T-helper 2 cell treated with Interferon-gamma antibody and Interleukin-4, amounts not matched to agents 100 ng/mL and 5 ng/mL, for 36 hours (primary cell): ENCODE results near the gene DCAF17. TPM values are rescaled to one million over a fixed set of nuclear protein-coding genes. Genes with fewer than 3 reads are reported as not detected.
"Not testable (repeated sequence)": the region's sequence is repeated elsewhere in the genome, so short reads cannot be mapped to it uniquely, and the experiment has no call there.

Source experiments
- intact Hi-C: fragments of 100-400 bp; cut with micrococcal nuclease; formaldehyde crosslinking; loops from one replicate; pipeline ENCODE4 v1.15.1; 2023
- total RNA-seq: library from RNA; stranded (reverse); gene quantifications from 2 replicates; pipeline ENCODE4 v1.2.3, GENCODE V29; 2022

DCAF17 gene
- total RNA-seq, 1 donor from 2014 or later: 20.7 TPM

DNA sequence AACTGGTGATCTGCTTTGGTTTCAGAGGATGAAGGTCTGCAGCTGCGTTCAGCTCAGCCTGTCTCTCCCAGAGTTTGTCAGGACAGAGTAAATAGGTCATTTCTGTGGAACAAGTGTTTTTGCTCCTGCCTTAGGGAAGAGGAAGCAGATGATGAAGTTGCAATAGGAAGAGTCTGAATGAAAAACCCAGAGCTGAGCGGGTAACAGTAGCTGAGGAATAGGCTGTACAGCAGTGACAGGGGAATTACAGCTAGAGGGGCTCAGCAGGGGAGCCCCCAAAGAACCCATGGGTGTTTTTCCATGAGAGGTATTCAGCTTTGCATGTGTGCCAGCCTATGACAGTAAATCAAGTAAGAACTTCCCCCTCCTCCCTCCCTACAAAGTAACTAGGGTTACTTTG, 78.0 kb downstream of the DCAF17 start:
- intact Hi-C loops: no loop called here

DNA sequence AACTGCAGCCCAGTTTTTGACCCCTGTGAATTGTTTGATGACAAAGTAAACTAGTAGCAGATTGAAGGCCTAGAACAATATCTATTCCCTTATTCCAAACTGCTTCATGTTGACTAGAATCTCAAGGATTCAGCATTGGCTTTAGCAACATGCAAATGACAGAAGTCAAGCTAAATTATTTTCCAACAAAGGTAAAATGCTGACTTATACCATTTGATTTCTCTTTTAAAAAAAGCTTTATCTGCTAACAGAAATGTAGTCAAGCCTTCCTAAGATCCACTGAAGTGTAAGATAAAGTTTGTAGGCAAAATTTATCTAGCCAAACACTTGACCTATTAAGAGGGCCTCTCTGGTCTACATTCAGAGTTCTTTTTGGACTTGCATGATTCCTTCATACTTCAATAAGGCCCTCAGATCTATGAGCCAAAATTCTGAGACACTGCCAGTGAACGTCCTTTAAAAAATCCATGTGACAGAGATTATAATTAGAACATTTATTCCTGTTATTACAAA, 78.7 kb downstream of the DCAF17 start:
- intact Hi-C loops: no loop called here

DNA sequence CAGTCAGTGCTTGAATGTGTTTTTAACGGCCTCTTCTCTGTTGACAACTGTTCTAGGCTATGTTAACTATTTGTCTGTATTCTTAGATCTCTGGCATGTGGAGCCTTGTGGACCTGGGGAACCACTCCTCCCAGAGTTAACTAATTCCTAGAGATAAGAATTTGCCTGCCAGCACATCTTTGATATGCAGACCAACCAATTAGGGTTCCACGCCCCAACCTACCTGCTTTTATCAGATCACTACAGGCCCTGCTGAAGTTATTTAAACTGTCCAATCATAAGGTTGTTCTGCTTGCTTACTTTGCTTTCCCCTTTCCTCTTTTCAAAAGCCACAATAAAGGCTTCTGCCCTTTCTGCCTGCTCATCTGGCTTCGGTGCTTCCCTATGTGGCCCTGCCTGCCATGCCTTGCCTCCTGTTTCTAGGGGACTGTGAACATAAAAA, 79.7 kb downstream of the DCAF17 start:
- intact Hi-C loops: no loop called here

DNA sequence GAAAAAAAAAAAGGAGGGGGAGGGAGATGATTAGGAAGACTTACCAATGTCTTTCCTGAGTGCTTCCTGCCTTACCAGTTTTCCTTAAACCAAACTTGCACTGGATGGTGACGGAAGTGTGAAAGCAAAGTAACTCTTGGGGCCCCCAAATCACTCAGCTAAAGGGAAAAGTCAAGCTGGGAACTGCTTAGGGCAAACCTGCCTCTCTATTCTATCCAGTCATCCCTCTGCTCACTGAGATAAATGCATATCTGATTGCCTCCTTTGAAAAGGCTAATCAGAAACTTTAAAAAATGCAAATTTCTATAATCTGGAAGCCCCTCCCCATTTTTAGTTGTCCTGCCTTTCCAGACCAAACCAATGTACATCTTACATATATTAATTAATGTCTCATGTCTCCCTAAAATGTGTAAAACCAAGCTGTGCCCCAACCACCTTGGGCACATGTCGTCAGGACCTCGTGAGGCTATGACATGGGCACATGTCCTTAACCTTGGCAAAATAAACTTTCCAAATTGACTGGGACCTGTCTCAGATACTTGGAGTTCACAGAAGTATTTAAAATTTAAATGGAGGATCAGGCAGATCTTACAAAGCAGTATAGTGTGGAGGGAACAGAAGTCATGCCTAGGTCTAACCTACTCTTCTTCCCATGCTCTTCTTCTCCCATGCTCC, 81.0 kb downstream of the DCAF17 start:
- intact Hi-C loops: no loop called here

DNA sequence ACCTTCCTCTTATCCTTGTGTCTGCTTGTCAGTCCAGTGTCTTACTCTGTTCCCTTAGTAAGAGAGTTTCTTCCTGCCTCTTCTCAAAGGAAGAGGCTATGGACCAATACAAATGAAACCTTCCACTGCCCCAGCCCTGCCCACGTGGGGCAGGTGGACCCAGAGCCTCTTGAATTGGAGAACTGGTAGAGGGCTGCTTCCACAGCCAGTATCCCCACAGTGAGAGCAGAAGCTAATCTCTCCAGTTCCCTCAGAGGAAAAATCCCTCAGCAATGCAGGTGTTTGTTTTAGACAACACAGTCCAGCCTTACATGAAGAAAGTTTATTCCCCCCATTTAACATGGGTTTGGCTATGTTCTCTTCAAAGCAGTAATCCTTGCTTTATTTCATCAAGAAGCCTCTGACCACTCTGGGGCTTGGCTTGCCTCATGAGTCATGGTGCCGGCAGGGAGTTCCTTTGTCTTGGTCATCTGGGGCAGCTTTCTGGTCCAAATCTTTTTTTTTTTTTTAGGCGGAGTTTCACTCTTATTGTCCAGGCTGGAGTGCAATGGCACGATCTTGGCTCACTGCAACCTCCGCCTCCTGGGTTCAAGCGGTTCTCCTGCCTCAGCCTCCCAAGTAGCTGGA, 81.8 kb downstream of the DCAF17 start:
- intact Hi-C loops: no loop called here

DNA sequence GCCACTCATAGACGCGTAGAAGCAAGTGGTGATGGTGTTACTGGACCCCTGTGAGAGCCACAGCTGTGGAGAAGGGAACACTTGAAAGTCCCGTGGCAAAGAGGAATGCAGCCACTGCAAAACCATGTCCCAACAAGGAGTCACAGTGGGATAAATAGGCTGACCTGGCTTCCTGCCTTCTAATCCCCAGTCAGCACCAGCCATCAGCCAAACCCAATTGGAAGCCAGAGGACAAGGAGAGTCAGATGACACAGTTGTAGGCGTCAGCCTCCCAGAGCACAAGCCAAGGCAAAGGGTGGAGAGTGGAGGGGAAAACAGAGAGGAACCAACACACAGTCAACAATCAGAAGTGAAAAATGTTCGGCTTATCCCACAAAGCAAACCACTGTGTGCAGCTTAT, 82.8 kb downstream of the DCAF17 start:
- intact Hi-C loops: no loop called here

- intact Hi-C loops: loop anchor here (5.0 kb wide), 1 partner anchor 358 kb away; the partner anchor contains the start of gene TLK1
Observed at GRCh38 chr2:171520471-171520870, 86.4 kb downstream of the DCAF17 start.

GRCh38 chr2:171521361-171522051, 87.5 kb downstream of the DCAF17 start:
- intact Hi-C loops: loop anchor here (5.0 kb wide), 1 partner anchor 359 kb away; the partner anchor contains the start of gene TLK1

GRCh38 chr2:171522052-171522787, 88.2 kb downstream of the DCAF17 start, which contains the start of gene CYBRD1:
CYBRD1 (plus strand) TSS chr2:171522474; CDS start chr2:171522546, 72 bp downstream.
- intact Hi-C loops: loop anchor here (5.0 kb wide), 1 partner anchor 360 kb away; the partner anchor contains the start of gene TLK1

DNA sequence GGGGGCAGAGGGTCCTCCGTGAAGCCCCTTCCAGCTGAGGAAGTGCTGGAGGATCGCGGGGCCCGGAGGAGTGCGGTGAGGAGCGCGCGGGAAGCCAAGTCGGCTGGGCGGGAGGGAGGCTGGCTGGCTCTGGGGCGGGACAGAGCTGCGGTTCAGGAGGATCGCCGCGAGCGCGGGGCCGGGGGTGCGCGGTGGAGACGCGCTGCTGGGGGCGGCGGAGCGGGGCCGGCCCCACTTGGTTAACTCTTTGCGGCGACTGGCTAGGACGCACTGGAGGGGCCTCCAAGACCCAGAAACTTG, 88.7 kb downstream of the DCAF17 start:
- intact Hi-C loops: loop anchor here (5.0 kb wide), 1 partner anchor 360 kb away; the partner anchor contains the start of gene TLK1

GRCh38 chr2:171523088-171524017, 89.3 kb downstream of the DCAF17 start:
- intact Hi-C loops: loop anchor here (5.0 kb wide), 1 partner anchor 361 kb away; the partner anchor contains the start of gene TLK1

DNA sequence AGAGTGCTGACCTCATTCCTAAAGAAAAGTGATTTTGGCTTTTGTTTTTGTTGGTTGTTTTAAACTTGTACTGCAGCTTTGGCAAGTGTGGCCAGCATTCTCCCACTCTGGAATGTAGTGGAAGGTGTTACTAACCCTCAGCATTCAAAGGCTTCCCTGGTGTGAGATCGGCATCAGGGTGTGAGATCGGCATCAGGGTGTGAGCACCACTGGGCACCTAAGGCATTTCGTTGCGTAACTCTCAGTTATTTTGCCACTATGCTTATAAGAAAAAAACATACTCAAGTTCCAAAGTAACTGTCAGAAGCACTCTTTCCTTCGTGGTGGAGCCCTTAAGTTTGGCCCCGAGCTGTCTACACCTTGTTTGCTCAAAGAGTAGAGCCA, 90.0 kb downstream of the DCAF17 start:
- intact Hi-C loops: loop anchor here (5.0 kb wide), 1 partner anchor 362 kb away; the partner anchor contains the start of gene TLK1

GRCh38 chr2:171529914-171530313, 95.9 kb downstream of the DCAF17 start:
- intact Hi-C loops: no loop called here

GRCh38 chr2:171530378-171530777, 96.4 kb downstream of the DCAF17 start:
- intact Hi-C loops: no loop called here

DNA sequence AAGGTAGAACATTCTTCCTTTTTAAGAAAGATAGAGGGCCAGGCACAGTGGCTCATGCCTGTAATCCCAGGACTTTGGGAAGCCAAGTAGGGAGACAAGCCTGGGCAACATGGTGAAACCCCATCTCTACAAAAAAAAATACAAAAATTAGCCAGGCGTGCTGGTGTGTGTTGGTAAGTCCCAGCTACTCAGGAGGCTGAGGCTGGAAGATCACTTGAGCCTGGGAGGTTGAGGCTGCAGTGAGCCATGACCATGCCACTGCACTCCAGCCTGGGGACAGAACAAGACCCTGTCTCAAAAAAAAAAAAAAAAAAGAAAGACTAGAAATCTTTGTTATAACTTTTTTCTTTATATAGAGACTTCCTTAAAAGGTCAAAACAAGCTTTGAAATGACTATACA, 96.8 kb downstream of the DCAF17 start:
- intact Hi-C loops: not testable (repeated sequence)

DNA sequence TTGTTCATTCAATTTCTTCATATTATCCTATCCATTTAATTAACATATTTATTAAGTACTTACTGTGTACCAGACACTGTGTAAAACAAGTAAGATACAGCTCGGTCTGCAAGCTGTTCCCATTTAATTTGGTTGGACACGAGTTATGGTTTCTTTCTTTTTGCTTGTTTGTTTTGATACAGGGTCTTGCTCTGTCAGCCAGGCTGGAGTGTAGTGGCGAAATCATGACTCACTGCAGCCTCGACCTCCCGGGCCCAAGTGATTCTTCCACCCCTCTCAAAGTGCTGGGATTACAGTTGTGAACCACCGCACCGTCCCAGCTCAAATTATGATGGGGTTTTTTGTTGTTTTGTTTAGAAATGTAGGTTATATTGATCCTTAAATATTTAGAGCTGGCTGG, 97.3 kb downstream of the DCAF17 start:
- intact Hi-C loops: no loop called here

DNA sequence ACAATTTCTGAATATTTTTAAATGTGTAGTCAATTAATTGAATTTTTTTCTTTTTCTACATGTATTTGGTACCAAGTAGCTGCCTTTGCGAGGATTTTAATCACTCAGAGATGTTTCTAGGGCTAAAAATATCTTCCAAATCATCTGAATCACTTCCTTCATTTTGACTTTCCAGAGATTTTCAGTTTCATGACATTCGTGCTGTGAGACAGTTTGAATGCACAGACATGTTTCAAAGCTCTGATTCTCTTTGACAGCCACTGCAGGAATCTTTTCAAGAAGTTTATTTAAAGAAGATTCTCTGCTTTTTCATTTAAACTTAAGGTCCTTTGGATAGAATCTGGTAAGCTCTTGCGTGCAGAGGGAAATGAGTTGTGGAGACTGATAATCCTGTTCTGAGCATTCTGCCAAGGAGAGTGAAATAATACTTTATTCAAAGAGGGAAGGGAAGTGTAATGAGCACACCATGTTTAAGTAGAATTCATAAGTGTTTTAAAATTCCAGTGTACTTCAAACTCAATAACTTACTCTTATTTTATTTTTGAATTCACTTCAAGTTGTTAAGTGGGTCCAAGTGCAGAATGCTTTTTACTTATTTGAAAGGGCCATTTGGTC, 97.9 kb downstream of the DCAF17 start:
- intact Hi-C loops: no loop called here

- intact Hi-C loops: no loop called here
Observed at GRCh38 chr2:171533331-171533730, 99.3 kb downstream of the DCAF17 start.
